ENCODE results near the gene SOD3.

SOD3 gene

DNA sequence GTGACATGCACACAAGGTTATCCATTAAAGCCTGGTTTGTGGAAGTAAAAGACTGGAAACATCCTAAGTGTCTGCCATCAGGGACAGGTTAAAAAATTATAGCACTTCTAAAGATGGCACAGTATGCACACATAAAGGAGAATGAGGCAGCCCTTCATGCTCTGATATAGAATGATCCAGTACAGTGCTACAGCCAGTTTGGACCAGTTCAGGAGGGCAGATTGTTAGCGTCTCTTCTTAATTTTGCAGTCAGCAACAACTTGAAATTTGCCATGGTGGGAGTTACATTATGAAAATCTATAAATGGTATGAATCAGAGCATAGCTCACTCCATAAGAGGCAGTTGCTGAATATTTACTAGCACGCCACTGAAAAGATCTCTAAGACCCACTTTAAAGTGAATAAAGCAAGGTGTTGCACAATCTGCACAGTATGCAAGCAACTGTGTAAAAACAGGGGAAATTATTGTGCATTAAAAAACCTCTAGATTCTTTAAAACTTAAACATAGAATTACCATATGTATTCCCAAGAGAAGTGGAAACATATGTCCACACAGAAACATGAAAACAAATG, 20.3 kb upstream of the SOD3 start:
- Histone ChIP-seq H3K36me3 (ENCODE audit: insufficient read depth, insufficient read length, low read length) (no peaks in the 10 kb centered on the region), H3K4me1 (ENCODE audit: insufficient read depth, insufficient read length) (no peaks in the 10 kb centered on the region), H3K4me3 (ENCODE audit: insufficient read length, low read depth) (no peak overlapping the region), H3K9me3 (ENCODE audit: insufficient read depth, low read length) (0 out of 2 replicates have a peak, but pooled peaks cover 4% of the 10 kb centered on the region), H3K9ac (ENCODE audit: insufficient read length, low read depth) (no peak overlapping the region), H3K27me3 (ENCODE audit: insufficient read depth, insufficient read length) (no peaks in the 10 kb centered on the region)
- no peak for TF ChIP-seq SUZ12 (IDR thresholded peaks at IDR 0.05; ENCODE audit: extremely low read depth, insufficient read depth, insufficient read length)
- no peak for TF ChIP-seq YY1 (IDR thresholded peaks at IDR 0.05; ENCODE audit: insufficient read depth, insufficient read length)
- TF ChIP-seq ZNF274 (IDR thresholded peaks at IDR 0.05; ENCODE audit: low read depth, low read length), result no peak
- no peak for DNase-seq (ENCODE audit: low read depth, low spot score)

DNA sequence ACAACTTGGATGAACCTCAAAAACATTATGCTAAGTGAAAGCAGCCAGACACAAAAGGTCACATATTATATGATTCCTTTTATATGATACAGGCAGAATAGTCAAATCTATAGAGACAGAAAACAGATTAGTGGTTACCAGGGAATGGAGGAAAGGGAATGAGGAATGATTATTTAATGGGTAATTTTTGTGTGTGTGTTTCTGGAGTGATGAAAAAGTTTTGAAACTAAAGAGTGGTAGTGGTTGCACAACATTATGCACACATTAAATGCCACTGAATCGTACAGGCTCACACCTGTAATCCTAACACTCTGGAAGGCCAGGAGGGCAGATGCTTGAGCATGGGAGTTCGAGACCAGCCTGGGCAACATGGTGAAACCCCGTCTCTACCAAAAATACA, 19.6 kb upstream of the SOD3 start:
- H3K4me1 ChIP-seq (ENCODE audit: insufficient read depth, insufficient read length), result no peaks in the 10 kb centered on the region
- no peak overlapping the region for H3K4me3 ChIP-seq (ENCODE audit: insufficient read length, low read depth)
- H3K36me3 ChIP-seq (ENCODE audit: insufficient read depth, insufficient read length, low read length), result no peaks in the 10 kb centered on the region
- TF ChIP-seq YY1 (IDR thresholded peaks at IDR 0.05; ENCODE audit: insufficient read depth, insufficient read length), result no peak
- TF ChIP-seq SUZ12 (IDR thresholded peaks at IDR 0.05; ENCODE audit: extremely low read depth, insufficient read depth, insufficient read length), result no peak
- TF ChIP-seq ZNF274 (IDR thresholded peaks at IDR 0.05; ENCODE audit: low read depth, low read length), result no peak
- no peak overlapping the region for H3K9ac ChIP-seq (ENCODE audit: insufficient read length, low read depth)
- no peaks in the 10 kb centered on the region for H3K27me3 ChIP-seq (ENCODE audit: insufficient read depth, insufficient read length)
- H3K9me3 ChIP-seq (ENCODE audit: insufficient read depth, low read length), result 0 out of 2 replicates have a peak, but pooled peaks cover 4% of the 10 kb centered on the region
- DNase-seq (ENCODE audit: low read depth, low spot score), result no peak

- TF ChIP-seq YY1 (IDR thresholded peaks at IDR 0.05; ENCODE audit: insufficient read depth, insufficient read length) (no peak), ZNF274 (IDR thresholded peaks at IDR 0.05; ENCODE audit: low read depth, low read length) (no peak), SUZ12 (IDR thresholded peaks at IDR 0.05; ENCODE audit: extremely low read depth, insufficient read depth, insufficient read length) (no peak)
- no peaks in the 10 kb centered on the region for H3K4me1 ChIP-seq (ENCODE audit: insufficient read depth, insufficient read length)
These were observed 17.6 kb upstream of the SOD3 start for GRCh38 chr4:24777536-24778463.

GRCh38 chr4:24778464-24779225, 16.7 kb upstream of the SOD3 start:
- no peaks in the 10 kb centered on the region for H3K4me1 ChIP-seq (ENCODE audit: insufficient read depth, insufficient read length)
- no peak overlapping the region for H3K9ac ChIP-seq (ENCODE audit: insufficient read length, low read depth)
- no peaks in the 10 kb centered on the region for H3K9me3 ChIP-seq (ENCODE audit: insufficient read depth, low read length)
- H3K36me3 ChIP-seq (ENCODE audit: insufficient read depth, insufficient read length, low read length), result no peaks in the 10 kb centered on the region
- no peak overlapping the region for H3K4me3 ChIP-seq (ENCODE audit: insufficient read length, low read depth)
- H3K27me3 ChIP-seq (ENCODE audit: insufficient read depth, insufficient read length), result no peaks in the 10 kb centered on the region
- TF ChIP-seq SUZ12 (IDR thresholded peaks at IDR 0.05; ENCODE audit: extremely low read depth, insufficient read depth, insufficient read length), result no peak
- no peak for TF ChIP-seq ZNF274 (IDR thresholded peaks at IDR 0.05; ENCODE audit: low read depth, low read length)
- no peak for TF ChIP-seq YY1 (IDR thresholded peaks at IDR 0.05; ENCODE audit: insufficient read depth, insufficient read length)
- no peak for DNase-seq (ENCODE audit: low read depth, low spot score)

More at GRCh38 chr4:24777536-24778463, 17.6 kb upstream of the SOD3 start:
- H3K9me3 ChIP-seq (ENCODE audit: insufficient read depth, low read length), result 0 out of 2 replicates have a peak, but pooled peaks cover 4% of the 10 kb centered on the region
- no peak overlapping the region for H3K4me3 ChIP-seq (ENCODE audit: insufficient read length, low read depth)
- no peak for DNase-seq (ENCODE audit: low read depth, low spot score)
- no peaks in the 10 kb centered on the region for H3K27me3 ChIP-seq (ENCODE audit: insufficient read depth, insufficient read length)
- no peak overlapping the region for H3K9ac ChIP-seq (ENCODE audit: insufficient read length, low read depth)
- H3K36me3 ChIP-seq (ENCODE audit: insufficient read depth, insufficient read length, low read length), result no peaks in the 10 kb centered on the region

DNA sequence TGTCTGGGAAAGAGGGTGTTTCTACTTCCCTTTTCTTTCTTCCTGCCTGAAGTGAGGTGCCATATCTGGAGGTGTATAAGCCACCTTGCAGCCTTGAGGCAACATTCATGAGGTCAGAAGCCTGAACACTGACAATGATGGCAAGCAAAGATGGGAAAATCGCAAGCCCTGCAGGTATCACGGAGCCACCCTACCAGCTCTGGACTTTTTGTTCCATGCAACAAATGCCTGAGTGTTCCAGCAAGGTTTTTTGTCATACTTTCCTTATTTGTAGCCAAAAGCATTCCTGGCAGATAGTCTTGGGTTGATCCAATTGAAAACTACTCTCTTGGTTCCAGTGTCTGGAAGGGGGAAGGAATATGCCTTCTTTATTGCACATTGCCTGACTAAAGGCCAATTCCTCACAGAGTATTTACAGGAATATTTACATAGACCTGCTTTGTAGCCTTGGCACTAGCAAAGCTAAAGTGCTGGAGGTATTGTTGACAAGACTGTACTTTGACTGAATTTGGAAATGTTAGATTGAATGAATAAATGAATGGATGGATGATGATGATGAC, 14.4 kb upstream of the SOD3 start:
- DNase-seq (ENCODE audit: low read depth, low spot score), result no peak
- no peak overlapping the region for H3K9ac ChIP-seq (ENCODE audit: insufficient read length, low read depth)
- no peak for TF ChIP-seq ZNF274 (IDR thresholded peaks at IDR 0.05; ENCODE audit: low read depth, low read length)
- no peak for TF ChIP-seq SUZ12 (IDR thresholded peaks at IDR 0.05; ENCODE audit: extremely low read depth, insufficient read depth, insufficient read length)
- TF ChIP-seq YY1 (IDR thresholded peaks at IDR 0.05; ENCODE audit: insufficient read depth, insufficient read length), result no peak
- H3K9me3 ChIP-seq (ENCODE audit: insufficient read depth, low read length), result no peaks in the 10 kb centered on the region
- H3K36me3 ChIP-seq (ENCODE audit: insufficient read depth, insufficient read length, low read length), result no peaks in the 10 kb centered on the region
- no peak overlapping the region for H3K4me3 ChIP-seq (ENCODE audit: insufficient read length, low read depth)
- H3K27me3 ChIP-seq (ENCODE audit: insufficient read depth, insufficient read length), result no peaks in the 10 kb centered on the region
- H3K4me1 ChIP-seq (ENCODE audit: insufficient read depth, insufficient read length), result no peaks in the 10 kb centered on the region

DNA sequence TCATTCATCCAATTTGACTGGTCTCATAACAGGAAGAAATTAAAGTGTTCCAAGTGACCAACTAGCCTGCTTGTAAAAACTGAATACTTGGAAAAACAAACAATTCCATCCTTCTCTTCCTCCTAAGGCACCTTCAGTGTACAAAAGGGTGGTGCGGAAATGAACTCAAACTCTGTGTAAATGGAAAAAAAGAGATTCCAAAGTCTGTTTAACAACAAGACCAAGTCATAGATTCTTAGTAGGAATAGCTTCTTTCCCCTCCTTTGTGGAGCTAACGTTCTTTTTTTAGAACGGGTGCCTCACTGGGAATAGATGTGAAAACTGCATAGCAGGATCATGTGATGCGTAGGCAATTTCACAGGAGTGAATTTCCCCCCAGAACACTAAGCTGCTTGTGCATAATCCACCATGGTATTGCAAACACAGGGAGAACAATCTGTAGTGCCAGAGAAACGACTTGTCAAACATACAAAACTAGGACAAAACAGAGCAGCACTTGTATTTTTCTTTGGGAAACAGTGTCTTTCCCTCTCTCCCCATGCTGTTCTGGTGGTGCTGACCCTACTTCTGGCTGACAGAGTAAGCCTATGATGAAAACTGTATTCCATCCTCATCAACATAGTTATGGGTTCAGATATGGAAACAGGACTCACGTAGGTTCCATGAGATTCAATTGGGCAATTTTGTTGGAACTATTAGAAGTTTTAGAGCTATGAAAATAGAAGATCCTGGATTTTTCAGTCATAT, 13.2 kb upstream of the SOD3 start:
- TF ChIP-seq YY1 (IDR thresholded peaks at IDR 0.05; ENCODE audit: insufficient read depth, insufficient read length), result no peak
- TF ChIP-seq ZNF274 (IDR thresholded peaks at IDR 0.05; ENCODE audit: low read depth, low read length), result no peak
- TF ChIP-seq SUZ12 (IDR thresholded peaks at IDR 0.05; ENCODE audit: extremely low read depth, insufficient read depth, insufficient read length), result no peak
- H3K4me1 ChIP-seq (ENCODE audit: insufficient read depth, insufficient read length), result no peaks in the 10 kb centered on the region
- DNase-seq (ENCODE audit: low read depth, low spot score), result no peak
- H3K36me3 ChIP-seq (ENCODE audit: insufficient read depth, insufficient read length, low read length), result no peaks in the 10 kb centered on the region
- H3K9me3 ChIP-seq (ENCODE audit: insufficient read depth, low read length), result no peaks in the 10 kb centered on the region
- no peak overlapping the region for H3K4me3 ChIP-seq (ENCODE audit: insufficient read length, low read depth)
- H3K27me3 ChIP-seq (ENCODE audit: insufficient read depth, insufficient read length), result no peaks in the 10 kb centered on the region
- H3K9ac ChIP-seq (ENCODE audit: insufficient read length, low read depth), result no peak overlapping the region

Measured in NT2/D1 (cell line).